Neuronal stem cell (in vitro differentiated cells): ENCODE results near the gene SLC25A33.

Source experiments
- DNase-seq: peaks from one replicate; pipeline ENCODE4 v3.0.0-alpha.2; 2013; ENCODE audit warnings: low spot score
- H2AFZ ChIP-seq: one replicate; pipeline ENCODE4 v1.6.1; 2013; ENCODE audit warnings: mild to moderate bottlenecking, low read length, inconsistent platforms
- H2AK5ac ChIP-seq: 2 replicates; pipeline ENCODE4 v1.6.1; 2013; ENCODE audit warnings: low read depth, mild to moderate bottlenecking, inconsistent platforms, low read length, moderate library complexity, mixed read lengths
- H2BK120ac ChIP-seq: 2 replicates; pipeline ENCODE4 v1.6.1; 2013; ENCODE audit warnings: low read depth, mild to moderate bottlenecking, inconsistent platforms, low read length, moderate library complexity, mixed read lengths
- H2BK12ac ChIP-seq: one replicate; pipeline ENCODE4 v1.6.1; 2013; ENCODE audit warnings: low read length, inconsistent platforms
- H2BK15ac ChIP-seq: 2 replicates; pipeline ENCODE4 v1.6.1; 2013; ENCODE audit warnings: mild to moderate bottlenecking, low read length, inconsistent platforms, mixed read lengths
- H2BK5ac ChIP-seq: one replicate; pipeline ENCODE4 v1.6.1; 2013; ENCODE audit warnings: inconsistent platforms, mild to moderate bottlenecking, low read length, moderate library complexity
- H3K14ac ChIP-seq: one replicate; pipeline ENCODE4 v1.6.1; 2013; ENCODE audit warnings: low read length, inconsistent platforms
- H3K18ac ChIP-seq: 2 replicates; pipeline ENCODE4 v1.6.1; 2013; ENCODE audit warnings: low read length, inconsistent platforms
- H3K23ac ChIP-seq: 2 replicates; pipeline ENCODE4 v1.6.1; 2013; ENCODE audit warnings: low read depth, mild to moderate bottlenecking, mixed read lengths, low read length, inconsistent platforms; ENCODE audit not compliant: poor library complexity
- H3K27ac ChIP-seq: replicated peaks from 3 replicates; pipeline ENCODE4 v1.5.1; 2013; ENCODE audit warnings: low read length, inconsistent platforms
- H3K27me3 ChIP-seq, 3 experiments: 2 replicates each; pipeline ENCODE4 v1.6.1; 2013; ENCODE audit warnings: low read length in 3 of 3, mild to moderate bottlenecking in 2 of 3, inconsistent platforms in 1 of 3, low read depth in 1 of 3, mixed read lengths in 1 of 3, moderate library complexity in 1 of 3; ENCODE audit not compliant: control insufficient read depth in 3 of 3, insufficient read depth in 3 of 3
- H3K36me3 ChIP-seq, 2 donors: replicated peaks in 1 of 2; 2 replicates each; pipeline ENCODE4 v1.6.1; 2013; ENCODE audit warnings: low read length in 2 of 2; ENCODE audit not compliant: control insufficient read depth in 2 of 2, insufficient read depth in 2 of 2
- H3K4ac ChIP-seq: 2 replicates; pipeline ENCODE4 v1.6.1; 2013; ENCODE audit warnings: inconsistent platforms, mild to moderate bottlenecking, low read length, moderate library complexity
- H3K4me1 ChIP-seq, 2 donors: 1 replicate in 1 of 2; 2 replicates in 1 of 2; pipeline ENCODE4 v1.6.1; 2013; ENCODE audit warnings: low read length in 2 of 2, low read depth in 1 of 2; ENCODE audit not compliant: control insufficient read depth in 2 of 2, insufficient read depth in 1 of 2
- H3K4me2 ChIP-seq: one replicate; pipeline ENCODE4 v1.6.1; 2013; ENCODE audit warnings: mild to moderate bottlenecking, low read length, inconsistent platforms; ENCODE audit not compliant: insufficient read depth, poor library complexity, severe bottlenecking
- H3K4me3 ChIP-seq, 2 donors: 2 replicates each; pipeline ENCODE4 v1.5.1; 2013; ENCODE audit warnings: low read length in 2 of 2, mild to moderate bottlenecking in 2 of 2, inconsistent platforms in 1 of 2, moderate library complexity in 1 of 2
- H3K79me1 ChIP-seq: one replicate; pipeline ENCODE4 v1.6.1; 2013; ENCODE audit warnings: low read depth, mild to moderate bottlenecking, inconsistent platforms, low read length, moderate library complexity
- H3K9ac ChIP-seq: one replicate; pipeline ENCODE4 v1.6.1; 2013; ENCODE audit warnings: mild to moderate bottlenecking, low read depth, low read length, inconsistent platforms; ENCODE audit not compliant: poor library complexity
- H3K9me3 ChIP-seq, 2 donors: replicated peaks in 1 of 2; 2 replicates each; pipeline versions ENCODE3 to v1.6.1; 2013; ENCODE audit warnings: low read length in 2 of 2, mild to moderate bottlenecking in 2 of 2, inconsistent platforms in 1 of 2, low read depth in 1 of 2, mixed read lengths in 1 of 2, moderate library complexity in 1 of 2; ENCODE audit not compliant: control insufficient read depth in 2 of 2, insufficient read depth in 1 of 2
- H4K8ac ChIP-seq: one replicate; pipeline ENCODE4 v1.6.1; 2013; ENCODE audit warnings: low read depth, mild to moderate bottlenecking, inconsistent platforms, low read length, moderate library complexity
- H4K91ac ChIP-seq: one replicate; pipeline ENCODE4 v1.6.1; 2013; ENCODE audit warnings: low read length, low read depth, mild to moderate bottlenecking, inconsistent platforms; ENCODE audit not compliant: poor library complexity
- WGBS, 2 donors: extraction: QIAGEN DNeasy Blood & Tissue Kit; methylation state at CpG; one replicate each; pipeline ENCODE4 v1.1.7; 2013; ENCODE audit warnings: missing lambda C conversion rate in 2 of 2, mixed read lengths in 1 of 2; ENCODE audit not compliant: insufficient read length in 2 of 2, insufficient replicate concordance in 1 of 2; ENCODE audit errors: extremely low coverage in 2 of 2; 5-methylcytosine and 5-hydroxymethylcytosine counted together

SLC25A33 gene

DNA sequence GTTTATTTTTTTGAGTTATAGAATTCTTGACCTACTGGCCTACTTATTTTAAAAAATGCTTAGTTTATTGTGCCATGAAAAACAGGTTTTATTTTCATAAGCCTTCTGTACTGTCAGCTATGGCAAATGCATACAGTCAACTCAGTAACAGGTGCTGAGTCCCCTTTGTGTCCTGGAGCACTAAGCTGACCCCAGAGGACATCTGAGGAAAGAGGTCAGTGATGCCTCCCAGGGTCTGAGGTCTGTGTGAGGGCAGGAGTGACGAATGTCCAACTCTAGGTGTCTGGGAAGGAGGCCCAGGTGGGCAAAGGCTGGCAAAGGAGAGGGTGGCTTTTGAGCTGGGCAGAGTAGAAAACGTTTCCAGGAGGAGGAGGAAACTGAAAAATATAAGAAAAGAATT, 41.7 kb downstream of the SLC25A33 start:
- Histone ChIP-seq H3K4me2 (no peak overlapping the region), H3K4me3 (no peak overlapping the region), H3K23ac (no peak overlapping the region), H2BK120ac (no peak overlapping the region), H2AK5ac (no peak overlapping the region), H2BK12ac (no peak overlapping the region), H2AFZ (no peak overlapping the region), H3K9ac (no peak overlapping the region), H2BK15ac (no peak overlapping the region), H2BK5ac (no peak overlapping the region), H3K18ac (no peak overlapping the region), H3K14ac (no peak overlapping the region), H3K4ac (no peak overlapping the region), H4K91ac (no peak overlapping the region), H3K27me3 (no peaks in the 10 kb centered on the region), H3K79me1 (no peaks in the 10 kb centered on the region), H3K4me1 (peaks cover 0 to 4% of the 10 kb centered on the region in 2 donors), H3K9me3 (peaks cover 0 to 2% of the 10 kb centered on the region in 2 donors), H4K8ac (no peak overlapping the region), H3K36me3 (peaks cover 26 to 89% of the 10 kb centered on the region in 2 donors), H3K27ac (no peak overlapping the region)
- WGBS, 2 donors = no CpG with 5 or more reads among the region's 2 CpGs
- DNase-seq = no peak

DNA sequence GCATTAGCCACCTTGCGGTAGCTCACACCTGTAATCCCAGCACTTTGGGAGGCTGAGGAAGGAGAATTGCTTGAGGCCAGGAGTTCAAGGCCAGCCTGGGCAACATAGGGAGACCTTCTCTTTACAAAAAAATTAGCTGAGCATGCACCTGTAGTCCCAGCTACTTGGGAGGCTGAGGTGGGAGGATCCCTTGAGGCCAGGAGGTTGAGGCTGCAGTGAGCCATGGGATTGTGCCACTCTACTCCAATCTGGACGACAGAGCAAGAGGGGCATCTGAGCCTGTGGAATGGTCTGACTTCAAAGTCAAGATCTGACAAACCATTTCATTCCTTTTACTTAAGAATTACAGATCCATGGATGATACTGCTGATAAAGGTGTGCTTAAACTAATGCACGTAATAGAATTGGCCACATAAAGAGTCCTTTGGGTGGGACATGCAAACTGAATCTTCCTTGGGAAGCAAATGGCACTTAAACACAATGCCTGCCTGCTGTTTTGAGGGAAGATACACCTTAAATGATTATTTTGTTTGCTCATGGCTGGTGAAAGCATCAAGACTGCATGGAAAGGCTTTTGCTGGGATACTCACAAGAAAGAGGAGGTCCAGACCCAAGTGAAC, 47.0 kb downstream of the SLC25A33 start:
- H2BK5ac ChIP-seq = no peak overlapping the region
- no peak overlapping the region for H3K23ac ChIP-seq
- H3K4me2 ChIP-seq = no peak overlapping the region
- no peak for DNase-seq
- H3K18ac ChIP-seq = no peak overlapping the region
- WGBS, 2 donors = no CpG with 5 or more reads among the region's 3 CpGs
- no peak overlapping the region for H3K9ac ChIP-seq
- peaks cover 8 to 59% of the 10 kb centered on the region in 2 donors for H3K36me3 ChIP-seq
- H3K27me3 ChIP-seq = no peaks in the 10 kb centered on the region
- H3K9me3 ChIP-seq = no peaks in the 10 kb centered on the region
- no peak overlapping the region for H3K27ac ChIP-seq
- no peak overlapping the region for H2BK12ac ChIP-seq
- H4K8ac ChIP-seq = no peak overlapping the region
- H2BK15ac ChIP-seq = no peak overlapping the region
- H2AK5ac ChIP-seq = no peak overlapping the region
- no peak overlapping the region for H4K91ac ChIP-seq
- no peak overlapping the region for H3K4ac ChIP-seq
- peaks cover 18% of the 10 kb centered on the region in 2 donors for H3K4me1 ChIP-seq
- no peak overlapping the region for H2AFZ ChIP-seq
- H3K4me3 ChIP-seq = no peak overlapping the region
- no peak overlapping the region for H2BK120ac ChIP-seq
- no peak overlapping the region for H3K14ac ChIP-seq
- H3K79me1 ChIP-seq = peaks cover 17% of the 10 kb centered on the region

DNA sequence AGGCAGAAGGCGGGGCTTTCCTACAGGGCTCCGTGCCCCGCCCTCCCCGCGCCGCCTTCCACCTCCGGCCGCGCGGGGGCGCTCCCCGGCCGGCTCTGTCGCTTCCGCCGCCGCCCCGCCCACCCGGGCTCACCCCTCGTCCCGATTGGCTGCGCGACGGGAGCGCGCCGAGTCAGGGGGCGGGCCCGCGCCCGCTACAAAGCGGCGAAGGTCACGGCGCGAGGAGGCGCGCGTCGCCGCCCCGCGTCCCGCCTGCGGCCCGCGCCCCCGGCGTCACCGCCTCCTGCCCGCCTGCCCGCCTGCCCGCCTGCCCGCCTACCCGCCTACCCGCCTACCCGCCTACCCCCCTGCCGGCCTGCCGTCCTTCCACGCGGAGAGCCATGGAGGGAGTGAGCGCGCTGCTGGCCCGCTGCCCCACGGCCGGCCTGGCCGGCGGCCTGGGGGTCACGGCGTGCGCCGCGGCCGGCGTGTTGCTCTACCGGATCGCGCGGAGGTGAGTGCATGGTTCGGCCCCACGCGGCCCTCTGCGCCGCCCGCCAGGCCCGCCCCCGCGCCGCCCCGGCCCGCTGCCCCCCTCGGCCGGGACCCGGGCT, 49.4 kb downstream of the SLC25A33 start, which contains the start of gene TMEM201:
Gene TMEM201 (plus strand): TSS at position 361 of the 593 bp plus-strand sequence. CDS start 20 bp downstream, at position 381.
- Histone ChIP-seq H3K4me2 (peak within 1 kb of the TSS; percentile 77), H2BK5ac (peak within 1 kb of the TSS; percentile 55), H3K27ac (no peak within 1 kb of the TSS), H3K18ac (peak within 1 kb of the TSS; percentile 97), H3K36me3 (peaks cover 3 to 38% of the 10 kb centered on the region in 2 donors), H2AFZ (peak within 1 kb of the TSS; percentile 92), H4K8ac (no peak within 1 kb of the TSS), H2BK15ac (peak within 1 kb of the TSS; percentile 37), H4K91ac (no peak within 1 kb of the TSS), H3K9ac (peak within 1 kb of the TSS; percentile 100), H3K79me1 (peaks cover 29% of the 10 kb centered on the region), H3K4me3 (peak within 1 kb of the TSS; percentile 67 to 94), H2AK5ac (peak within 1 kb of the TSS; percentile 23), H3K4me1 (peaks cover 40% of the 10 kb centered on the region in 2 donors), H3K4ac (peak within 1 kb of the TSS; percentile 37), H2BK12ac (peak within 1 kb of the TSS; percentile 73), H2BK120ac (no peak within 1 kb of the TSS), H3K14ac (peak within 1 kb of the TSS; percentile 89), H3K23ac (peak within 1 kb of the TSS; percentile 88), H3K27me3 (no peaks in the 10 kb centered on the region), H3K9me3 (no peaks in the 10 kb centered on the region)
- peak; percentile 94 for DNase-seq
- WGBS, 2 donors = no CpG with 5 or more reads among the region's 94 CpGs

DNA sequence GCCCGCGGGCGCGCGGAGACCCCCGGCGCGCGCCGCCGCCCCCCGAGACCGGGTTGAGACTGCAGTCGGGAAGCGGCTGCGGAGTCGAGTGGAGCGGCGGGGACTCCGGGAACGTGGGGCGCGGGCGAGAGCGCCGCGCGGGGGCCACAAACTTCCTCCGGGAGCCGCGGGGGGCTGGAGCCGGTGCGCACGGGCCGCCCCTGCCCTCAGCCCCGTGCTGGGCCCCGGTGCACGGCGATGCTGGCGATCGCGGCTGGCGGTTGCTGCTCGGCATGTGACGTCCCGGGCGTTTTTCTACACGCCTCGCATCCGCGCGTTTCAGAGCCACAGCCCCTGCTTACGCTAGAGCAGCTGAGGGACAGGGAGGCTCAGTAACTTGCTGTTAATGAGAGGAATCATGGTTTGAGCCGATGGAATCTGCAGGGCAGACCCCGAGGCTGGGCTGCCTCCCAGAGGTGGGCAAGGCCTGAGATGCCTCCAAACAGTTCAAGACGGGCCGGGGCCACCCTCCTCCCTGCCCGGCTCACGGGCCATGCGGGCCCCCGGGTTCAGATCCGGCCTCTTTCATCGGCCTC, 50.0 kb downstream of the SLC25A33 start:
- Histone ChIP-seq H2AK5ac (peak overlapping the region; percentile 23), H2BK15ac (no peak overlapping the region), H3K27me3 (no peaks in the 10 kb centered on the region), H4K8ac (no peak overlapping the region), H3K36me3 (peaks cover 3 to 33% of the 10 kb centered on the region in 2 donors), H3K4me1 (peaks cover 45 to 46% of the 10 kb centered on the region in 2 donors), H3K23ac (peak overlapping the region; percentile 88), H3K27ac (no peak overlapping the region), H3K4me2 (peak overlapping the region; percentile 77), H2AFZ (peak overlapping the region; percentile 74), H3K14ac (no peak overlapping the region), H3K4ac (peak overlapping the region; percentile 37), H3K9me3 (no peaks in the 10 kb centered on the region), H2BK5ac (peak overlapping the region; percentile 55), H3K79me1 (peaks cover 34% of the 10 kb centered on the region), H2BK120ac (no peak overlapping the region), H2BK12ac (peak overlapping the region; percentile 73), H3K9ac (peak overlapping the region; percentile 96), H3K18ac (peak overlapping the region; percentile 85), H3K4me3 (peak overlapping the region; percentile 67 to 94), H4K91ac (no peak overlapping the region)
- DNase-seq = no peak
- WGBS, 2 donors = no CpG with 5 or more reads among the region's 63 CpGs
